ENCODE results near the gene CFDP1.
"Not testable (repeated sequence)": the region's sequence is repeated elsewhere in the genome, so short reads cannot be mapped to it uniquely, and the experiment has no call there.

GRCh38 chr16:75456486-75456885 lies 23.2 kb upstream of the CFDP1 start:
- TF ChIP-seq CTCF, EP300, POLR2A, POLR2AphosphoS5 (IDR thresholded peaks at IDR 0.05): not testable (repeated sequence)

Data from upper lobe of left lung (tissue), 4 donors.